G401 (cell line): ENCODE results near the gene TIGAR. TPM values are rescaled to one million over a fixed set of nuclear protein-coding genes. Genes with fewer than 3 reads are reported as not detected.

Experiments
- DNase-seq: peaks from one replicate; pipeline ENCODE4 v3.0.0-alpha.2; 2015; ENCODE audit warnings: low spot score
- in situ Hi-C: cut with HindIII; loops from 2 replicates; pipeline ENCODE4 v1.10.0; 2016; ENCODE audit warnings: low sequenced_read_pairs, mixed read lengths
- total RNA-seq: library from RNA; depleted of rRNA; stranded (reverse); fragments of >200 nt; shearing (Covaris generic); gene quantifications from 2 replicates; pipeline ENCODE4 v1.2.3, GENCODE V29; 2014; rRNA removed

Gene TIGAR
- total RNA-seq: 19.7 and 25.5 TPM in 2 replicates

- in situ Hi-C loops: no loop called here
Measured at GRCh38 chr12:4320853-4321701, at the start of gene TIGAR. Gene TIGAR (plus strand): TSS chr12:4321213. CDS start chr12:4321272, 59 bp downstream.

GRCh38 chr12:4271717-4272423 lies 49.1 kb upstream of the TIGAR start:
- in situ Hi-C loops: loop anchor here (25.0 kb wide), 1 partner anchor 235 kb away; no protein-coding TSS in a partner anchor
- DNase-seq: peak; percentile 63

More at GRCh38 chr12:4320853-4321701, at the start of gene TIGAR:
- peak; percentile 95 for DNase-seq

- in situ Hi-C loops: loop anchor here (25.0 kb wide), 1 partner anchor 235 kb away; no protein-coding TSS in a partner anchor
- DNase-seq: peak; percentile 18
Measured at GRCh38 chr12:4272424-4273272, 48.4 kb upstream of the TIGAR start.

GRCh38 chr12:4273273-4273651 lies 47.8 kb upstream of the TIGAR start:
- DNase-seq: no peak
- in situ Hi-C loops: loop anchor here (25.0 kb wide), 1 partner anchor 236 kb away; no protein-coding TSS in a partner anchor

GRCh38 chr12:4273652-4274395 lies 47.2 kb upstream of the TIGAR start, which contains the start of gene CCND2:
Gene CCND2 (plus strand): TSS chr12:4273762. CDS start chr12:4274041, 279 bp downstream.
- DNase-seq: peak; percentile 68
- in situ Hi-C loops: loop anchor here (25.0 kb wide), 1 partner anchor 237 kb away; no protein-coding TSS in a partner anchor

- in situ Hi-C loops: loop anchor here (25.0 kb wide), 1 partner anchor 237 kb away; no protein-coding TSS in a partner anchor
- DNase-seq: peak; percentile 17
Measured at GRCh38 chr12:4274396-4275015, 46.5 kb upstream of the TIGAR start.

GRCh38 chr12:4275016-4275869 lies 45.8 kb upstream of the TIGAR start:
- in situ Hi-C loops: no loop called here
- DNase-seq: no peak

GRCh38 chr12:4275870-4276301 lies 45.1 kb upstream of the TIGAR start:
- in situ Hi-C loops: no loop called here
- no peak for DNase-seq

- in situ Hi-C loops: no loop called here
- DNase-seq: peak; percentile 84
Measured at GRCh38 chr12:4276524-4277204, 44.3 kb upstream of the TIGAR start.

GRCh38 chr12:4277205-4277543 lies 43.8 kb upstream of the TIGAR start:
- in situ Hi-C loops: no loop called here
- no peak for DNase-seq

GRCh38 chr12:4277857-4278256 lies 43.2 kb upstream of the TIGAR start:
- DNase-seq: no peak
- in situ Hi-C loops: no loop called here

GRCh38 chr12:4278329-4279197 lies 42.5 kb upstream of the TIGAR start:
- in situ Hi-C loops: no loop called here
- DNase-seq: no peak

- DNase-seq: no peak
- in situ Hi-C loops: no loop called here
Measured at GRCh38 chr12:4279198-4279690, 41.8 kb upstream of the TIGAR start.

- in situ Hi-C loops: no loop called here
- no peak for DNase-seq
Measured at GRCh38 chr12:4280351-4281163, 40.5 kb upstream of the TIGAR start.

- DNase-seq: no peak
- in situ Hi-C loops: no loop called here
Measured at GRCh38 chr12:4281173-4281654, 39.8 kb upstream of the TIGAR start.
